IMR-90 (cell line): ENCODE measurements around the gene USP17L25. TPM values are rescaled to one million over a fixed set of nuclear protein-coding genes. Genes with fewer than 3 reads are reported as not detected.
"Not testable (repeated sequence)": the region's sequence is repeated elsewhere in the genome, so short reads cannot be mapped to it uniquely, and the experiment has no call there.

Source experiments
- ATAC-seq: fragments of 200-7000 bp; cut with Tn5 transposase; 2 replicates; pipeline ENCODE4 v1.9.1; 2020; ENCODE audit warnings: low read depth, mild to moderate bottlenecking, moderate library complexity
- BruUV-seq: library from RNA; stranded (reverse); fragments of 400-500 nt; replicated peaks from 2 replicates; lab custom pipeline; 2021; lab: Mats Ljungman, UMichigan
- CTCF ChIA-PET: fragments of 300-600 bp; formaldehyde crosslinking; extraction: SDS; loops from one replicate; lab custom pipeline; 2021; ENCODE audit warnings: antibody characterized with exemption; lab: Yijun Ruan, JAX
- POLR2A ChIA-PET: fragments of 300-600 bp; sonication (Branson Sonifier 250); formaldehyde crosslinking; loops from one replicate; lab custom pipeline; 2022; ENCODE audit warnings: antibody characterized with exemption; ENCODE audit not compliant: unreplicated experiment; lab: Charles Lee
- DNase-seq: peaks from one replicate; pipeline ENCODE4 v3.0.0; 2013
- H2AFZ ChIP-seq: replicated peaks from 2 replicates; pipeline ENCODE3; 2013; ENCODE audit warnings: low read length, mild to moderate bottlenecking; ENCODE audit not compliant: poor library complexity
- H2AK5ac ChIP-seq: 2 replicates; pipeline ENCODE4 v1.6.1; 2013; ENCODE audit warnings: low read depth, low read length, inconsistent platforms
- H2AK9ac ChIP-seq: replicated peaks from 2 replicates; pipeline ENCODE3; 2013; ENCODE audit warnings: mild to moderate bottlenecking, low read depth, low read length, moderate library complexity; ENCODE audit not compliant: poor library complexity
- H2BK120ac ChIP-seq: 2 replicates; pipeline ENCODE4 v1.6.1; 2013; ENCODE audit warnings: low read depth, low read length, inconsistent platforms
- H2BK15ac ChIP-seq: 3 replicates; pipeline ENCODE4 v1.6.1; 2013; ENCODE audit warnings: low read depth, low read length, inconsistent platforms
- H2BK20ac ChIP-seq: 2 replicates; pipeline ENCODE4 v1.6.1; 2013; ENCODE audit warnings: low read depth, mild to moderate bottlenecking, inconsistent platforms, low read length, moderate library complexity
- H2BK5ac ChIP-seq: 2 replicates; pipeline ENCODE4 v1.6.1; 2013; ENCODE audit warnings: mild to moderate bottlenecking, low read depth, low read length, inconsistent platforms; ENCODE audit not compliant: poor library complexity, severe bottlenecking
- H3K14ac ChIP-seq: replicated peaks from 2 replicates; pipeline ENCODE4 v1.6.1; 2013; ENCODE audit warnings: low read depth, low read length, inconsistent platforms
- H3K18ac ChIP-seq: 2 replicates; pipeline ENCODE4 v1.6.1; 2013; ENCODE audit warnings: low read depth, low read length, control low read depth
- H3K23ac ChIP-seq: 2 replicates; pipeline ENCODE4 v1.6.1; 2013; ENCODE audit warnings: low read depth, low read length, inconsistent platforms
- H3K27ac ChIP-seq: 2 replicates; pipeline ENCODE4 v1.5.1; 2013; ENCODE audit warnings: mild to moderate bottlenecking, control low read depth, low read length; ENCODE audit not compliant: insufficient read depth
- H3K27me3 ChIP-seq: 2 replicates; pipeline ENCODE4 v1.6.1; 2013; ENCODE audit warnings: low read length; ENCODE audit not compliant: control insufficient read depth, insufficient read depth
- H3K36me3 ChIP-seq: 2 replicates; pipeline ENCODE4 v1.6.1; 2013; ENCODE audit warnings: low read length, mixed read lengths; ENCODE audit not compliant: control insufficient read depth, insufficient read depth
- H3K4ac ChIP-seq: 2 replicates; pipeline ENCODE4 v1.6.1; 2013; ENCODE audit warnings: low read depth, low read length, inconsistent platforms
- H3K4me1 ChIP-seq: 2 replicates; pipeline ENCODE4 v1.6.1; 2013; ENCODE audit warnings: low read length, mixed read lengths; ENCODE audit not compliant: control insufficient read depth, insufficient read depth
- H3K4me2 ChIP-seq: 2 replicates; pipeline ENCODE4 v1.6.1; 2013; ENCODE audit warnings: low read depth, mild to moderate bottlenecking, control low read depth, low read length, moderate library complexity
- H3K4me3 ChIP-seq: 2 replicates; pipeline ENCODE4 v1.5.1; 2013; ENCODE audit warnings: low read depth, mild to moderate bottlenecking, control low read depth, low read length, moderate library complexity; ENCODE audit not compliant: insufficient read depth
- H3K56ac ChIP-seq: 2 replicates; pipeline ENCODE4 v1.6.1; 2013; ENCODE audit warnings: low read length, inconsistent platforms; ENCODE audit not compliant: insufficient read depth; ENCODE audit errors: extremely low read depth
- H3K79me1 ChIP-seq, 2 experiments: 2 replicates each; pipeline ENCODE4 v1.6.1; 2013; ENCODE audit warnings: low read length in 2 of 2, inconsistent platforms in 1 of 2, low read depth in 1 of 2
- H3K9ac ChIP-seq: 2 replicates; pipeline ENCODE4 v1.6.1; 2013; ENCODE audit warnings: low read depth, low read length, control low read depth
- H3K9me1 ChIP-seq: 2 replicates; pipeline ENCODE4 v1.6.1; 2013; ENCODE audit warnings: low read length, inconsistent platforms; ENCODE audit not compliant: insufficient read depth
- H3K9me3 ChIP-seq: 2 replicates; pipeline ENCODE4 v1.6.1; 2013; ENCODE audit warnings: low read length; ENCODE audit not compliant: control insufficient read depth, insufficient read depth
- H4K20me1 ChIP-seq: 2 replicates; pipeline ENCODE4 v1.6.1; 2013; ENCODE audit warnings: low read length, inconsistent platforms; ENCODE audit not compliant: insufficient read depth
- H4K5ac ChIP-seq: 2 replicates; pipeline ENCODE4 v1.6.1; 2013; ENCODE audit warnings: mild to moderate bottlenecking, low read depth, low read length, control low read depth
- H4K8ac ChIP-seq, 2 experiments: 2 replicates each; pipeline ENCODE4 v1.6.1; 2013; ENCODE audit warnings: low read depth in 2 of 2, low read length in 2 of 2, control low read depth in 1 of 2, inconsistent platforms in 1 of 2
- H4K91ac ChIP-seq: 2 replicates; pipeline ENCODE4 v1.6.1; 2013; ENCODE audit warnings: low read depth, low read length, inconsistent platforms; ENCODE audit not compliant: insufficient read depth
- WGBS, 2 experiments: methylation state at CpG; one replicate each; pipeline versions ENCODE4 v1.1.5 to v1.1.7; 2013; ENCODE audit warnings: missing lambda C conversion rate in 2 of 2; ENCODE audit not compliant: insufficient read length in 1 of 2; ENCODE audit errors: extremely low coverage in 2 of 2; 5-methylcytosine and 5-hydroxymethylcytosine counted together
- dilution Hi-C: fragments of 300-500 bp; cut with HindIII; formaldehyde crosslinking; loops from one replicate; pipeline ENCODE4 v1.14.3; 2018; ENCODE audit warnings: low sequenced_read_pairs; ENCODE audit not compliant: unreplicated experiment
- in situ Hi-C: fragments of 300-500 bp; cut with MboI; formaldehyde crosslinking; loops from 3 replicates; pipeline ENCODE4 v1.14.3; 2019; ENCODE audit warnings: low sequenced_read_pairs, inconsistent platforms, mixed read lengths
- intact Hi-C: fragments of 100-400 bp; cut with micrococcal nuclease; formaldehyde crosslinking; loops from 2 replicates; pipeline ENCODE4 v1.10.0; 2022
- polyA plus RNA-seq, 3 experiments: library from polyadenylated mRNA; depleted of rRNA; stranded (reverse); fragments of >200 nt; gene quantifications; 2 replicates each; pipeline ENCODE4 v1.2.3, GENCODE V29; 2012; ENCODE audit warnings: low replicate concordance in 1 of 3
- total RNA-seq: library from RNA; depleted of rRNA; stranded (reverse); fragments of >200 nt; gene quantifications from 2 replicates; pipeline ENCODE4 v1.2.3, GENCODE V29; 2012; rRNA removed

USP17L25 gene
- total and polyA plus RNA-seq, 2 of the 4 experiments (the other 2 are of a cell fraction), result not detected

GRCh38 chr4:9379881-9380280 lies 50.2 kb downstream of the USP17L25 start:
- H3K4ac ChIP-seq, POLR2A ChIA-PET, H3K27ac ChIP-seq, H4K20me1 ChIP-seq, H2BK5ac ChIP-seq, H4K91ac ChIP-seq, H3K4me3 ChIP-seq, intact Hi-C loops, H3K4me2 ChIP-seq, BruUV-seq, H2AK5ac ChIP-seq, H3K36me3 ChIP-seq, H2BK15ac ChIP-seq, H3K18ac ChIP-seq, H2BK20ac ChIP-seq, H3K9me1 ChIP-seq, H3K14ac ChIP-seq, H3K9ac ChIP-seq, H3K27me3 ChIP-seq, H3K9me3 ChIP-seq, H2BK120ac ChIP-seq, ATAC-seq, H2AK9ac ChIP-seq, H2AFZ ChIP-seq, H4K8ac ChIP-seq, H4K5ac ChIP-seq, H3K4me1 ChIP-seq, dilution Hi-C loops, H3K79me1 ChIP-seq, H3K23ac ChIP-seq, in situ Hi-C loops, H3K56ac ChIP-seq, DNase-seq: not testable (repeated sequence)
- WGBS, 2 experiments, result no CpG with 5 or more reads among the region's 1 CpG
- CTCF ChIA-PET, result interaction anchor here (0.7 kb wide), 1 partner anchor 1537 kb away, joined by 3 read pairs; no protein-coding TSS in a partner anchor

Other genes with a start within 250 kb of the USP17L25 start
- gene FAM90A26, start 159.5 kb upstream of the USP17L25 start, total RNA-seq, result not detected in 2 replicates
- gene FAM90A26, start 159.5 kb upstream of the USP17L25 start, polyA plus RNA-seq (2012; rRNA removed), result not detected in 2 replicates
- not detected in 2 replicates for gene USP17L10, start 119.3 kb upstream of the USP17L25 start, total RNA-seq
- gene USP17L10, start 119.3 kb upstream of the USP17L25 start, polyA plus RNA-seq (2012; rRNA removed), result not detected in 2 replicates
- gene USP17L11, start 114.5 kb upstream of the USP17L25 start, total RNA-seq, result not detected in 2 replicates
- gene USP17L11, start 114.5 kb upstream of the USP17L25 start, polyA plus RNA-seq (2012; rRNA removed), result not detected in 2 replicates
- gene USP17L12, start 109.8 kb upstream of the USP17L25 start, total RNA-seq, result not detected in 2 replicates
- gene USP17L12, start 109.8 kb upstream of the USP17L25 start, polyA plus RNA-seq (2012; rRNA removed), result not detected in 2 replicates
- not detected in 2 replicates for gene USP17L13, start 105.0 kb upstream of the USP17L25 start, total RNA-seq
- gene USP17L13, start 105.0 kb upstream of the USP17L25 start, polyA plus RNA-seq (2012; rRNA removed), result not detected in 2 replicates
- gene USP17L15, start 95.5 kb upstream of the USP17L25 start, total RNA-seq, result not detected in 2 replicates
- gene USP17L15, start 95.5 kb upstream of the USP17L25 start, polyA plus RNA-seq (2012; rRNA removed), result not detected in 2 replicates
- not detected in 2 replicates for gene USP17L17, start 86.0 kb upstream of the USP17L25 start, total RNA-seq
- not detected in 2 replicates for gene USP17L17, start 86.0 kb upstream of the USP17L25 start, polyA plus RNA-seq (2012; rRNA removed)
- gene USP17L18, start 81.3 kb upstream of the USP17L25 start, total RNA-seq, result not detected in 2 replicates
- not detected in 2 replicates for gene USP17L18, start 81.3 kb upstream of the USP17L25 start, polyA plus RNA-seq (2012; rRNA removed)
- not detected in 2 replicates for gene USP17L19, start 76.5 kb upstream of the USP17L25 start, total RNA-seq
- gene USP17L19, start 76.5 kb upstream of the USP17L25 start, polyA plus RNA-seq (2012; rRNA removed), result not detected in 2 replicates
- not detected in 2 replicates for gene USP17L20, start 71.8 kb upstream of the USP17L25 start, total RNA-seq
- gene USP17L20, start 71.8 kb upstream of the USP17L25 start, polyA plus RNA-seq (2012; rRNA removed), result not detected in 2 replicates
- gene USP17L21, start 67.0 kb upstream of the USP17L25 start, total RNA-seq, result not detected in 2 replicates
- not detected in 2 replicates for gene USP17L21, start 67.0 kb upstream of the USP17L25 start, polyA plus RNA-seq (2012; rRNA removed)
- gene USP17L22, start 62.3 kb upstream of the USP17L25 start, total RNA-seq, result not detected in 2 replicates
- not detected in 2 replicates for gene USP17L22, start 62.3 kb upstream of the USP17L25 start, polyA plus RNA-seq (2012; rRNA removed)
- not detected in 2 replicates for gene USP17L24, start 4.7 kb upstream of the USP17L25 start, total RNA-seq
- not detected in 2 replicates for gene USP17L24, start 4.7 kb upstream of the USP17L25 start, polyA plus RNA-seq (2012; rRNA removed)
- gene USP17L26, start 4.7 kb downstream of the USP17L25 start, total RNA-seq, result not detected in 2 replicates
- gene USP17L26, start 4.7 kb downstream of the USP17L25 start, polyA plus RNA-seq (2012; rRNA removed), result not detected in 2 replicates
- gene USP17L5, start 9.5 kb downstream of the USP17L25 start, total RNA-seq, result not detected in 2 replicates
- gene USP17L5, start 9.5 kb downstream of the USP17L25 start, polyA plus RNA-seq (2012; rRNA removed), result not detected in 2 replicates
- gene USP17L27, start 14.2 kb downstream of the USP17L25 start, total RNA-seq, result not detected in 2 replicates
- not detected in 2 replicates for gene USP17L27, start 14.2 kb downstream of the USP17L25 start, polyA plus RNA-seq (2012; rRNA removed)
- not detected in 2 replicates for gene USP17L28, start 19.0 kb downstream of the USP17L25 start, total RNA-seq
- not detected in 2 replicates for gene USP17L28, start 19.0 kb downstream of the USP17L25 start, polyA plus RNA-seq (2012; rRNA removed)
- not detected in 2 replicates for gene USP17L29, start 23.7 kb downstream of the USP17L25 start, total RNA-seq
- gene USP17L29, start 23.7 kb downstream of the USP17L25 start, polyA plus RNA-seq (2012; rRNA removed), result not detected in 2 replicates
- not detected in 2 replicates for gene USP17L30, start 33.2 kb downstream of the USP17L25 start, total RNA-seq
- not detected in 2 replicates for gene USP17L30, start 33.2 kb downstream of the USP17L25 start, polyA plus RNA-seq (2012; rRNA removed)
- not detected in 2 replicates for gene DEFB131A, start 114.5 kb downstream of the USP17L25 start, total RNA-seq
- gene DEFB131A, start 114.5 kb downstream of the USP17L25 start, polyA plus RNA-seq (2012; rRNA removed), result not detected in 2 replicates